Measurements from ENCODE around the gene APOL2.
"Not testable (repeated sequence)": the region's sequence is repeated elsewhere in the genome, so short reads cannot be mapped to it uniquely, and the experiment has no call there.

Gene APOL2

GRCh38 chr22:36223504-36223903 is 15.8 kb downstream of the APOL2 start:
- no peak for DNase-seq (ENCODE audit: low read depth in 2 of 2, low spot score in 1 of 2)

- DNase-seq (ENCODE audit: low read depth in 2 of 2, low spot score in 1 of 2), result no peak
Measured at GRCh38 chr22:36222887-36223450, 16.4 kb downstream of the APOL2 start.

- no peak for DNase-seq (ENCODE audit: low read depth in 2 of 2, low spot score in 1 of 2)
Measured at GRCh38 chr22:36221799-36222751, 17.3 kb downstream of the APOL2 start.

- DNase-seq (ENCODE audit: low read depth in 2 of 2, low spot score in 1 of 2), result no peak
Measured at GRCh38 chr22:36220451-36220921, 18.8 kb downstream of the APOL2 start.

- no peak for DNase-seq (ENCODE audit: low read depth in 2 of 2, low spot score in 1 of 2)
Measured at GRCh38 chr22:36218648-36219193, 20.6 kb downstream of the APOL2 start.

- DNase-seq (ENCODE audit: low read depth in 2 of 2, low spot score in 1 of 2), result no peak
Measured at GRCh38 chr22:36215981-36216380, 23.3 kb downstream of the APOL2 start.

GRCh38 chr22:36213586-36213985 is 25.7 kb downstream of the APOL2 start:
- DNase-seq (ENCODE audit: low read depth in 2 of 2, low spot score in 1 of 2), result no peak

GRCh38 chr22:36212901-36213300 is 26.4 kb downstream of the APOL2 start:
- DNase-seq (ENCODE audit: low read depth in 2 of 2, low spot score in 1 of 2), result no peak

GRCh38 chr22:36211237-36211861 is 28.0 kb downstream of the APOL2 start:
- DNase-seq (ENCODE audit: low read depth in 2 of 2, low spot score in 1 of 2), result no peak

GRCh38 chr22:36210224-36210623 is 29.1 kb downstream of the APOL2 start:
- no peak for DNase-seq (ENCODE audit: low read depth in 2 of 2, low spot score in 1 of 2)

GRCh38 chr22:36209488-36209908 is 29.8 kb downstream of the APOL2 start:
- not testable (repeated sequence) for DNase-seq (ENCODE audit: low read depth in 2 of 2, low spot score in 1 of 2)

GRCh38 chr22:36208914-36209313 is 30.4 kb downstream of the APOL2 start:
- no peak for DNase-seq (ENCODE audit: low read depth in 2 of 2, low spot score in 1 of 2)

- no peak for DNase-seq (ENCODE audit: low read depth in 2 of 2, low spot score in 1 of 2)
Measured at GRCh38 chr22:36208162-36208765, 31.1 kb downstream of the APOL2 start.

GRCh38 chr22:36206255-36206654 is 33.1 kb downstream of the APOL2 start:
- DNase-seq (ENCODE audit: low read depth in 2 of 2, low spot score in 1 of 2), result no peak

- not testable (repeated sequence) for DNase-seq (ENCODE audit: low read depth in 2 of 2, low spot score in 1 of 2)
Measured at GRCh38 chr22:36205573-36205972, 33.8 kb downstream of the APOL2 start.

- DNase-seq (ENCODE audit: low read depth in 2 of 2, low spot score in 1 of 2), result no peak
Measured at GRCh38 chr22:36204632-36205015, 34.7 kb downstream of the APOL2 start.

- no peak for DNase-seq (ENCODE audit: low read depth in 2 of 2, low spot score in 1 of 2)
Measured at GRCh38 chr22:36204001-36204631, 35.2 kb downstream of the APOL2 start.

- DNase-seq (ENCODE audit: low read depth in 2 of 2, low spot score in 1 of 2), result not testable (repeated sequence)
Measured at GRCh38 chr22:36203441-36203840, 35.9 kb downstream of the APOL2 start.

- not testable (repeated sequence) for DNase-seq (ENCODE audit: low read depth in 2 of 2, low spot score in 1 of 2)
Measured at GRCh38 chr22:36202906-36203305, 36.4 kb downstream of the APOL2 start.

- no peak for DNase-seq (ENCODE audit: low read depth in 2 of 2, low spot score in 1 of 2)
Measured at GRCh38 chr22:36201630-36202319, 37.6 kb downstream of the APOL2 start, which contains the start of gene APOL4. Gene APOL4, minus strand, starts transcription at chr22:36201809. Its CDS starts 75 bp downstream, at chr22:36201734.

All from stimulated activated CD8-positive, alpha-beta memory T cell treated with anti-CD3 and anti-CD28 coated beads, Interleukin-4, amount 100 ng/mL, for 4 hours (primary cell).